DMS 273 (cell line): ENCODE results near the gene MFAP2.

Source experiments
- DNase-seq: peaks from one replicate; lab custom pipeline; 2025; ENCODE audit not compliant: unreplicated experiment; lab: John Stamatoyannopoulos, UW

MFAP2 gene

GRCh38 chr1:16980473-16981268, at the start of gene MFAP2:
MFAP2 (minus strand) TSS chr1:16980620; CDS start chr1:16978273, 2,347 bp downstream.
- peak; percentile 23 for DNase-seq

GRCh38 chr1:17030206-17030605, 49.8 kb upstream of the MFAP2 start:
- no peak for DNase-seq

- DNase-seq = no peak
These were observed 48.3 kb upstream of the MFAP2 start for GRCh38 chr1:17028662-17029188.

GRCh38 chr1:17027900-17028299, 47.5 kb upstream of the MFAP2 start:
- no peak for DNase-seq

- DNase-seq = no peak
These were observed 47.0 kb upstream of the MFAP2 start for GRCh38 chr1:17027403-17027802.

- DNase-seq = no peak
These were observed 44.3 kb upstream of the MFAP2 start for GRCh38 chr1:17024721-17025120.

GRCh38 chr1:17023573-17023972, 43.2 kb upstream of the MFAP2 start:
- DNase-seq = no peak

GRCh38 chr1:17023102-17023501, 42.7 kb upstream of the MFAP2 start:
- DNase-seq = no peak

- no peak for DNase-seq
These were observed 41.5 kb upstream of the MFAP2 start for GRCh38 chr1:17021896-17022295.

- no peak for DNase-seq
These were observed 40.1 kb upstream of the MFAP2 start for GRCh38 chr1:17020502-17020901.

GRCh38 chr1:17018849-17019248, 38.4 kb upstream of the MFAP2 start:
- DNase-seq = no peak

GRCh38 chr1:17017435-17017834, 37.0 kb upstream of the MFAP2 start:
- DNase-seq = no peak

- DNase-seq = no peak
These were observed 35.9 kb upstream of the MFAP2 start for GRCh38 chr1:17016317-17016661.

- DNase-seq = no peak
These were observed 34.5 kb upstream of the MFAP2 start for GRCh38 chr1:17014671-17015567.

- peak; percentile 44 for DNase-seq
These were observed 33.3 kb upstream of the MFAP2 start for GRCh38 chr1:17013491-17014320.

GRCh38 chr1:17012775-17013490, 32.5 kb upstream of the MFAP2 start:
- peak; percentile 44 for DNase-seq

GRCh38 chr1:17011439-17012307, 31.3 kb upstream of the MFAP2 start, which contains the start of gene ATP13A2:
ATP13A2 (minus strand) TSS chr1:17011928; CDS start chr1:17011738, 190 bp downstream.
- peak; percentile 93 for DNase-seq

GRCh38 chr1:17011092-17011438, 30.6 kb upstream of the MFAP2 start:
- no peak for DNase-seq

- peak; percentile 23 for DNase-seq
These were observed 29.3 kb upstream of the MFAP2 start for GRCh38 chr1:17009706-17010105.
